Upper lobe of right lung (tissue), 1 donor: ENCODE results near the gene NSMCE4A. TPM values are rescaled to one million over a fixed set of nuclear protein-coding genes. Genes with fewer than 3 reads are reported as not detected.

Experiments
- ATAC-seq: fragments of 200-7000 bp; cut with Tn5 transposase; one replicate; pipeline ENCODE4 v1.9.1; 2020; ENCODE audit warnings: mild to moderate bottlenecking, moderate library complexity
- DNase-seq: peaks from one replicate; pipeline ENCODE4 v3.0.0-alpha.2; 2020
- H3K27ac ChIP-seq: fragments of 200-600 bp; one replicate; pipeline ENCODE4 v1.8.0; 2022
- H3K27me3 ChIP-seq: fragments of 200-600 bp; one replicate; pipeline ENCODE4 v1.8.0; 2022; ENCODE audit warnings: mild to moderate bottlenecking
- H3K36me3 ChIP-seq: fragments of 200-600 bp; one replicate; pipeline ENCODE4 v1.8.0; 2022
- H3K4me1 ChIP-seq: fragments of 200-600 bp; one replicate; pipeline ENCODE4 v1.8.0; 2022
- H3K4me3 ChIP-seq: fragments of 200-600 bp; one replicate; pipeline ENCODE4 v1.8.0; 2022; ENCODE audit warnings: mild to moderate bottlenecking
- H3K9me3 ChIP-seq: fragments of 200-600 bp; one replicate; pipeline ENCODE4 v1.8.0; 2022
- intact Hi-C: fragments of 100-400 bp; cut with DNase I; formaldehyde crosslinking; loops from one replicate; pipeline ENCODE4 v1.11.0; 2022
- total RNA-seq: library from RNA; stranded (reverse); fragmentation: NEBNext Ultra II Directional; extraction: Animal tissue kit (Norgen Biotek cat#: 25700); gene quantifications from one replicate; pipeline ENCODE4 v1.2.1, GENCODE V29; 2021
- TF ChIP-seq, protein P1 (sequence below): fragments of 200-600 bp; IDR thresholded peaks from one replicate; pipeline ENCODE4 v1.8.0; 2022; ENCODE audit warnings: antibody characterized with exemption
- donor health status: DM: no; HTN: yes; CAD: no; lungs with severe emphysema.

The NSMCE4A gene
- total RNA-seq, 1 donor from 2014 or later = 38.4 TPM

- no peak for DNase-seq
- intact Hi-C loops = no loop called here
- no peak overlapping the region for H3K4me3 ChIP-seq
- no peaks in the 10 kb centered on the region for H3K36me3 ChIP-seq
- ATAC-seq = no peak
- H3K9me3 ChIP-seq = no peaks in the 10 kb centered on the region
- no peak overlapping the region for H3K27ac ChIP-seq
- TF ChIP-seq, protein P1, sequence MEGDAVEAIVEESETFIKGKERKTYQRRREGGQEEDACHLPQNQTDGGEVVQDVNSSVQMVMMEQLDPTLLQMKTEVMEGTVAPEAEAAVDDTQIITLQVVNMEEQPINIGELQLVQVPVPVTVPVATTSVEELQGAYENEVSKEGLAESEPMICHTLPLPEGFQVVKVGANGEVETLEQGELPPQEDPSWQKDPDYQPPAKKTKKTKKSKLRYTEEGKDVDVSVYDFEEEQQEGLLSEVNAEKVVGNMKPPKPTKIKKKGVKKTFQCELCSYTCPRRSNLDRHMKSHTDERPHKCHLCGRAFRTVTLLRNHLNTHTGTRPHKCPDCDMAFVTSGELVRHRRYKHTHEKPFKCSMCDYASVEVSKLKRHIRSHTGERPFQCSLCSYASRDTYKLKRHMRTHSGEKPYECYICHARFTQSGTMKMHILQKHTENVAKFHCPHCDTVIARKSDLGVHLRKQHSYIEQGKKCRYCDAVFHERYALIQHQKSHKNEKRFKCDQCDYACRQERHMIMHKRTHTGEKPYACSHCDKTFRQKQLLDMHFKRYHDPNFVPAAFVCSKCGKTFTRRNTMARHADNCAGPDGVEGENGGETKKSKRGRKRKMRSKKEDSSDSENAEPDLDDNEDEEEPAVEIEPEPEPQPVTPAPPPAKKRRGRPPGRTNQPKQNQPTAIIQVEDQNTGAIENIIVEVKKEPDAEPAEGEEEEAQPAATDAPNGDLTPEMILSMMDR = no peak
- no peaks in the 10 kb centered on the region for H3K27me3 ChIP-seq
- H3K4me1 ChIP-seq = no peaks in the 10 kb centered on the region
Measured at GRCh38 chr10:122012731-122013130, 37.7 kb upstream of the NSMCE4A start.

GRCh38 chr10:122010405-122011050, 35.5 kb upstream of the NSMCE4A start:
- ATAC-seq = peak; percentile 17
- no peaks in the 10 kb centered on the region for H3K9me3 ChIP-seq

GRCh38 chr10:122007415-122007814, 32.4 kb upstream of the NSMCE4A start:
- Histone ChIP-seq H3K27ac (no peak overlapping the region), H3K4me1 (no peaks in the 10 kb centered on the region), H3K9me3 (no peaks in the 10 kb centered on the region), H3K4me3 (no peak overlapping the region), H3K36me3 (no peaks in the 10 kb centered on the region), H3K27me3 (no peaks in the 10 kb centered on the region)
- TF ChIP-seq, protein P1 = no peak
- no peak for ATAC-seq
- no peak for DNase-seq
- intact Hi-C loops = no loop called here

More at GRCh38 chr10:122010405-122011050, 35.5 kb upstream of the NSMCE4A start:
- Histone ChIP-seq H3K27me3 (no peaks in the 10 kb centered on the region), H3K27ac (no peak overlapping the region), H3K4me1 (no peaks in the 10 kb centered on the region), H3K36me3 (no peaks in the 10 kb centered on the region), H3K4me3 (no peak overlapping the region)
- intact Hi-C loops = no loop called here
- TF ChIP-seq, protein P1 = no peak
- DNase-seq = no peak

- ATAC-seq (no peak), DNase-seq (no peak)
- intact Hi-C loops = no loop called here
- Histone ChIP-seq H3K4me3 (no peak overlapping the region), H3K27me3 (no peaks in the 10 kb centered on the region), H3K4me1 (no peaks in the 10 kb centered on the region), H3K9me3 (no peaks in the 10 kb centered on the region), H3K36me3 (no peaks in the 10 kb centered on the region), H3K27ac (no peak overlapping the region)
- TF ChIP-seq, protein P1 = no peak
Measured at GRCh38 chr10:122001698-122002097, 26.7 kb upstream of the NSMCE4A start.

DNA sequence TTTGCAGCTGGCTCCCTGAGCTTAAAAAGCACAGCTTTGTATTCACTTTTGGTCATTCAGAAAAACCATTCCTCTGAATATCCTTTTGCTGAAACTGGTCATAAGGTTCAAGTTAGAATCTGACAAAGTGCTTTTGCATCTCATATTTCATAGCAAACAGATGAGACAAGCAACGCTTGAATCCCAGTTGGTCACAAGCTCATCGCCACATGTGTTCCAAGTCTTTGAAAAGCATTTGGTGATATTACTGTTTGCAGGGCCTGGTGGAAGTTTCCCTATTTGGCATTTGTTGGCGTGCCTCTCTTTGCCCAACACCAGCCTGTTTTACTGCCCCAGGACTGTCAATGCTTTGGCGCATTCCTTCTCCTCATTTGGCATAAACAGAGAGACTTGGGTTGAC, 24.3 kb upstream of the NSMCE4A start:
- DNase-seq = no peak
- no peaks in the 10 kb centered on the region for H3K36me3 ChIP-seq
- H3K27me3 ChIP-seq = no peaks in the 10 kb centered on the region
- no peak for ATAC-seq
- intact Hi-C loops = no loop called here
- peaks cover 1% of the 10 kb centered on the region for H3K4me1 ChIP-seq
- TF ChIP-seq, protein P1 = no peak
- no peaks in the 10 kb centered on the region for H3K9me3 ChIP-seq
- no peak overlapping the region for H3K4me3 ChIP-seq
- H3K27ac ChIP-seq = no peak overlapping the region

GRCh38 chr10:121998462-121998861, 23.4 kb upstream of the NSMCE4A start:
- Histone ChIP-seq H3K4me3 (no peak overlapping the region), H3K27me3 (no peaks in the 10 kb centered on the region), H3K27ac (no peak overlapping the region), H3K36me3 (no peaks in the 10 kb centered on the region), H3K9me3 (no peaks in the 10 kb centered on the region), H3K4me1 (peaks cover 9% of the 10 kb centered on the region)
- intact Hi-C loops = no loop called here
- TF ChIP-seq, protein P1 = no peak
- ATAC-seq = no peak
- DNase-seq = no peak
